Astrocyte (in vitro differentiated cells and primary cell): ENCODE data around the gene KAT7. TPM values are rescaled to one million over a fixed set of nuclear protein-coding genes. Genes with fewer than 3 reads are reported as not detected.

Experiments used
- DNase-seq: peaks from one replicate; pipeline ENCODE4 v3.0.0-alpha.2; 2010; ENCODE audit warnings: low read depth
- FAIRE-seq: peaks from 2 replicates; lab custom pipeline; 2011; peaks lifted over from hg19 to GRCh38; lab: Jason Lieb, UNC
- H2AFZ ChIP-seq: 2 replicates; pipeline ENCODE4 v1.6.0; 2012; ENCODE audit warnings: low read depth, low read length, inconsistent platforms
- H3K27ac ChIP-seq: 2 replicates; pipeline ENCODE4 v1.5.1; 2011; ENCODE audit warnings: low read depth, low read length, inconsistent platforms
- H3K27me3 ChIP-seq: 2 replicates; pipeline ENCODE4 v1.6.0; 2011; ENCODE audit warnings: low read length, inconsistent platforms; ENCODE audit not compliant: insufficient read depth
- H3K36me3 ChIP-seq: 2 replicates; pipeline ENCODE4 v1.5.1; 2011; ENCODE audit warnings: low read length, inconsistent platforms; ENCODE audit not compliant: insufficient read depth
- H3K4me1 ChIP-seq: 2 replicates; pipeline ENCODE4 v1.5.1; 2011; ENCODE audit warnings: low read length, inconsistent platforms; ENCODE audit not compliant: insufficient read depth
- H3K4me2 ChIP-seq: 2 replicates; pipeline ENCODE4 v1.6.0; 2012; ENCODE audit warnings: low read length, inconsistent platforms
- H3K4me3 ChIP-seq: 2 replicates; pipeline ENCODE4 v1.5.1; 2011; ENCODE audit warnings: low read depth, mild to moderate bottlenecking, low read length, inconsistent platforms; ENCODE audit not compliant: insufficient read depth
- H3K79me2 ChIP-seq: 2 replicates; pipeline ENCODE4 v1.6.0; 2012; ENCODE audit warnings: mild to moderate bottlenecking, low read length, inconsistent platforms; ENCODE audit not compliant: insufficient read depth
- H3K9ac ChIP-seq: 2 replicates; pipeline ENCODE4 v1.6.0; 2012; ENCODE audit warnings: mild to moderate bottlenecking, low read length, inconsistent platforms
- H3K9me3 ChIP-seq: 2 replicates; pipeline ENCODE4 v1.5.1; 2012; ENCODE audit warnings: low read depth, mild to moderate bottlenecking, low read length, inconsistent platforms; ENCODE audit not compliant: insufficient read depth
- H4K20me1 ChIP-seq: 2 replicates; pipeline ENCODE4 v1.6.0; 2012; ENCODE audit warnings: low read length, inconsistent platforms; ENCODE audit not compliant: insufficient read depth
- H3K27ac Mint-ChIP-seq: one replicate; pipeline ENCODE4 v1.8.0; 2021; ENCODE audit warnings: mild to moderate bottlenecking, mixed read lengths; ENCODE audit not compliant: unreplicated experiment
- H3K27me3 Mint-ChIP-seq: one replicate; pipeline ENCODE4 v1.8.0; 2021; ENCODE audit warnings: low read depth, mixed read lengths; ENCODE audit not compliant: unreplicated experiment
- H3K36me3 Mint-ChIP-seq: one replicate; pipeline ENCODE4 v1.8.0; 2021; ENCODE audit warnings: low read depth, mixed read lengths; ENCODE audit not compliant: unreplicated experiment
- H3K4me1 Mint-ChIP-seq: one replicate; pipeline ENCODE4 v1.8.0; 2021; ENCODE audit warnings: low read depth, mixed read lengths; ENCODE audit not compliant: unreplicated experiment
- H3K4me3 Mint-ChIP-seq: one replicate; pipeline ENCODE4 v1.8.0; 2021; ENCODE audit warnings: mild to moderate bottlenecking, moderate library complexity, mixed read lengths; ENCODE audit not compliant: unreplicated experiment
- H3K9me3 Mint-ChIP-seq: one replicate; pipeline ENCODE4 v1.8.0; 2021; ENCODE audit warnings: mild to moderate bottlenecking, mixed read lengths; ENCODE audit not compliant: unreplicated experiment
- EZH2 ChIP-seq: IDR thresholded peaks from 2 replicates; pipeline ENCODE4 v1.6.1; 2012; ENCODE audit warnings: mild to moderate bottlenecking, low read length, inconsistent platforms; ENCODE audit not compliant: insufficient read depth
- total RNA-seq: library from RNA; stranded (reverse); gene quantifications from 2 replicates; pipeline ENCODE4 v1.2.1, GENCODE V29; 2021
- TF ChIP-seq, protein P1 (sequence below): IDR thresholded peaks from 2 replicates; pipeline ENCODE4 v1.5.1; 2011; ENCODE audit warnings: low read depth, mild to moderate bottlenecking, inconsistent platforms, low read length, moderate library complexity; ENCODE audit not compliant: insufficient read depth

KAT7 gene
- total RNA-seq, 1 donor from 2014 or later: 42.0 TPM

DNA sequence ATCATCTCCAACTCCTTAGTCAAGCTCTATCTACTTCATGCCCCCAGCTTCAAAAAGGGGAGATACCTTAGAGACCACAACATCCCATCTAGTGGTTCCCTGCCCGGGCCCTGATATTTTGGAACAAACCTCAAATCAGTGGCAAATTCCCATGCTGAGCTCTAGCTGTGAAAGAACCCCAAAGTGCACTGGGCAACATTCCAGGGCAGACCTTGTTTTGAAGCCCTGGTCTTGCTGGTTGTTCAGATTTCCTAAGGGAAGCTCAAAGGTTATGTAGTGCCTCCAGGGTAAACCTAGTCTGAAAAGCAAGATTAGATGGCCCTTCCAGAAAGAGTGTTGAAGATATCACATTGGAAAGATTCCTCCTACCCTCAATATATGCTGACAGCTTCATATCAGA, 40.8 kb upstream of the KAT7 start:
- Histone ChIP-seq H3K9ac (no peak overlapping the region), H3K9me3 (no peaks in the 10 kb centered on the region), H3K36me3 (no peaks in the 10 kb centered on the region), H3K4me1 (no peaks in the 10 kb centered on the region), H4K20me1 (peaks cover 3% of the 10 kb centered on the region), H2AFZ (no peak overlapping the region), H3K27ac (no peak overlapping the region), H3K4me2 (no peak overlapping the region), H3K27me3 (no peaks in the 10 kb centered on the region), H3K4me3 (no peak overlapping the region), H3K79me2 (no peaks in the 10 kb centered on the region)
- H3K27ac Mint-ChIP-seq: no peak overlapping the region
- no peaks in the 10 kb centered on the region for H3K27me3 Mint-ChIP-seq
- H3K36me3 Mint-ChIP-seq: peaks cover 4% of the 10 kb centered on the region
- no peak overlapping the region for H3K4me3 Mint-ChIP-seq
- H3K9me3 Mint-ChIP-seq: peaks cover 4% of the 10 kb centered on the region
- no peak for TF ChIP-seq EZH2
- TF ChIP-seq, protein P1, sequence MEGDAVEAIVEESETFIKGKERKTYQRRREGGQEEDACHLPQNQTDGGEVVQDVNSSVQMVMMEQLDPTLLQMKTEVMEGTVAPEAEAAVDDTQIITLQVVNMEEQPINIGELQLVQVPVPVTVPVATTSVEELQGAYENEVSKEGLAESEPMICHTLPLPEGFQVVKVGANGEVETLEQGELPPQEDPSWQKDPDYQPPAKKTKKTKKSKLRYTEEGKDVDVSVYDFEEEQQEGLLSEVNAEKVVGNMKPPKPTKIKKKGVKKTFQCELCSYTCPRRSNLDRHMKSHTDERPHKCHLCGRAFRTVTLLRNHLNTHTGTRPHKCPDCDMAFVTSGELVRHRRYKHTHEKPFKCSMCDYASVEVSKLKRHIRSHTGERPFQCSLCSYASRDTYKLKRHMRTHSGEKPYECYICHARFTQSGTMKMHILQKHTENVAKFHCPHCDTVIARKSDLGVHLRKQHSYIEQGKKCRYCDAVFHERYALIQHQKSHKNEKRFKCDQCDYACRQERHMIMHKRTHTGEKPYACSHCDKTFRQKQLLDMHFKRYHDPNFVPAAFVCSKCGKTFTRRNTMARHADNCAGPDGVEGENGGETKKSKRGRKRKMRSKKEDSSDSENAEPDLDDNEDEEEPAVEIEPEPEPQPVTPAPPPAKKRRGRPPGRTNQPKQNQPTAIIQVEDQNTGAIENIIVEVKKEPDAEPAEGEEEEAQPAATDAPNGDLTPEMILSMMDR: no peak
- peaks cover 5% of the 10 kb centered on the region for H3K4me1 Mint-ChIP-seq
- DNase-seq: no peak
- FAIRE-seq: no peak

DNA sequence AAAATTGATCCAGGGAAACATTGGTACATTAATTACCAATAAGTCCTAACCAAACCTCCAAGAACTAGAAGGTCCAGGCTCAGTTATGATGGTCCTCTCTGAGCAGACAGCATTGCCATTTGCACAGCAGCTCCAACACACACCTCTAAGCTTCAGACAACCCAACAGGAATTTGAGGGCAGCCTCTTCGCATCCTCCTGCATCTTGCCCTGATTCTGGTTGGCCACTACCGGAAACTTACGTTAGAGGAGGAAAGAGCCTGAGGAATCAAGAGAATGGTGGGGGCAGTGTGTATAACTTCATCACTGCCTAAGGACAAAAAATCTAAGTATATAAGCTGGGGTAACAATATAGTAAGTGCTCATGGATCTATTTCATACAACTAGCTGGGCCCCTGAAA, 40.3 kb upstream of the KAT7 start:
- Mint-ChIP-seq H3K4me1 (peaks cover 5% of the 10 kb centered on the region), H3K36me3 (peaks cover 4% of the 10 kb centered on the region), H3K9me3 (peaks cover 4% of the 10 kb centered on the region), H3K27ac (no peak overlapping the region), H3K27me3 (no peaks in the 10 kb centered on the region), H3K4me3 (no peak overlapping the region)
- H3K4me2 ChIP-seq: no peak overlapping the region
- FAIRE-seq (no peak), DNase-seq (no peak)
- no peak overlapping the region for H3K9ac ChIP-seq
- no peak overlapping the region for H3K4me3 ChIP-seq
- peaks cover 3% of the 10 kb centered on the region for H4K20me1 ChIP-seq
- H3K9me3 ChIP-seq: no peaks in the 10 kb centered on the region
- H2AFZ ChIP-seq: no peak overlapping the region
- H3K27ac ChIP-seq: no peak overlapping the region
- no peaks in the 10 kb centered on the region for H3K36me3 ChIP-seq
- H3K4me1 ChIP-seq: no peaks in the 10 kb centered on the region
- H3K27me3 ChIP-seq: no peaks in the 10 kb centered on the region
- no peak for TF ChIP-seq EZH2
- TF ChIP-seq, protein P1: no peak
- no peaks in the 10 kb centered on the region for H3K79me2 ChIP-seq

DNA sequence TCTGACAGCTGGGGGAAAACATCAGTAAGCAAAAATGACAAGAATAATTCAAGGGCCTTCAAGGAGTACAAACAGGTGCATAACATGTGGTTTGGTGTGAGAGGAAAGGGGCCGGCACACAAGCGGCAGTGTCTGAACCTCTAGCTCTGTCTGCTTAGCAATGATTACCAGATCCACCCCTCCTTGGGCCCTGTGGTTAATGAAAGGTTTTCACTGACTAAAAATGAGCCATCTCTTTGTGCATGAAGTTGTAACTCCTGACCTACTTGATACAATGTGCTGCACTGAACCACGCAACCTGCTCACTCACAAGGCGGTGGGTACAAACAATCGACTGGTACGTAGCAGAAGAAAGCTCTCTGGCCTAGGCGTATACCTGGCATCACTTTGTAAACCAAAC, 39.7 kb upstream of the KAT7 start:
- Histone ChIP-seq H3K4me3 (no peak overlapping the region), H3K4me2 (no peak overlapping the region), H3K9me3 (no peaks in the 10 kb centered on the region), H3K4me1 (no peaks in the 10 kb centered on the region), H4K20me1 (peaks cover 3% of the 10 kb centered on the region), H3K36me3 (no peaks in the 10 kb centered on the region), H2AFZ (no peak overlapping the region), H3K27me3 (no peaks in the 10 kb centered on the region), H3K9ac (no peak overlapping the region), H3K27ac (no peak overlapping the region), H3K79me2 (no peaks in the 10 kb centered on the region)
- Mint-ChIP-seq H3K27me3 (no peaks in the 10 kb centered on the region), H3K4me1 (peaks cover 5% of the 10 kb centered on the region), H3K4me3 (no peak overlapping the region), H3K36me3 (peaks cover 4% of the 10 kb centered on the region), H3K27ac (no peak overlapping the region), H3K9me3 (peaks cover 4% of the 10 kb centered on the region)
- TF ChIP-seq, protein P1: no peak
- TF ChIP-seq EZH2: no peak
- FAIRE-seq (no peak), DNase-seq (no peak)
